Nephron (organoid): Measurements from ENCODE around the gene GFOD1.

Source experiments
- H3K27ac Mint-ChIP-seq, 3 experiments: 2 replicates each; pipeline ENCODE4 v1.8.0; 2020; ENCODE audit warnings: mixed read lengths in 3 of 3, mild to moderate bottlenecking in 2 of 3, moderate library complexity in 1 of 3
- H3K27me3 Mint-ChIP-seq: 2 replicates; pipeline ENCODE4 v1.8.0; 2021; ENCODE audit warnings: low read depth, mild to moderate bottlenecking, moderate library complexity, mixed read lengths
- H3K36me3 Mint-ChIP-seq: 2 replicates; pipeline ENCODE4 v1.8.0; 2020; ENCODE audit warnings: low read depth, mixed read lengths
- H3K4me1 Mint-ChIP-seq: 2 replicates; pipeline ENCODE4 v1.8.0; 2020; ENCODE audit warnings: mixed read lengths
- H3K4me3 Mint-ChIP-seq, 3 experiments: 2 replicates each; pipeline ENCODE4 v1.8.0; 2020; ENCODE audit warnings: mild to moderate bottlenecking in 3 of 3, mixed read lengths in 3 of 3, moderate library complexity in 2 of 3
- H3K9me3 Mint-ChIP-seq: 2 replicates; pipeline ENCODE4 v1.8.0; 2020; ENCODE audit warnings: mixed read lengths
- TF ChIP-seq, protein P1 (sequence below), 3 experiments: fragments of 200-600 bp; sonication (generic); IDR thresholded peaks; one replicate each; pipeline ENCODE4 v1.5.0; 2021; ENCODE audit warnings: antibody characterized with exemption in 3 of 3; ENCODE audit not compliant: unreplicated experiment in 3 of 3

GFOD1 gene

DNA sequence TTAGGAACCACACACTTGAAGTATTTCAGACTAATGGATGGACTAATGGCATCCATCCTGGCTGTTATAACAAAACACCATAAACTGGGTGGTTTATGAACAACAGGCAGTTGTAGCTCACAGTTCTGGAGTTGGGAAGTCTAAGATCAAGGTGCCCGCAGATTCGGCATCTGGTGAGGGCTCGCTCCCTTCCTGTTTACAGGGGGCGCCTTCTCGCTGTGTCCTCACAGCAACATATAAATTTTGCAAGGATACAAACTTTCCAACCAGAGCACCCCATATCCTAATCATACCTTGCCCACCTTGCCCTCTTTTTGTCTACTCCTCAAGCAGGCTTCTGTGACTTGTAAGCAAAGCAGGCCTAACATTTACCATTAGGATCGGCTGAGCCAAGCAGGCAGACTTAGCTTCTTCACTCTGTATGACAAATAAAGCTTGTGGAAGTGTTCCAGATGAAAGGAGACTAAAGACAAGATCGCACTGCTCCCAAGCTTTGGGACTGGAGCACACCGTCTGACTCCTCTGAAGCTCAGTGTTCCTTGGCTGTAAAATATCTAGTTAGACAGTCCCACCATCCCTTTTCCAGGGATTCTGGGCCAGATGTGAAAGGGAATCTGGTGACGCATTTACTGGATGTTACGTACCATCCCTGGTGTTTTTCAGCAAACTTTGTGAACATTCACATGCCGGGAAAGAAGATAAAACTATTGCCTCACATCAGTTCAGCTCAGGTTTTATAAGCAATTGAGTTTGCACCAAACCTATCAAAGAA lies 34.9 kb downstream of the GFOD1 start:
- peaks cover 11% of the 10 kb centered on the region for H3K27me3 Mint-ChIP-seq
- H3K4me3 Mint-ChIP-seq = no peak overlapping the region
- no peaks in the 10 kb centered on the region for H3K9me3 Mint-ChIP-seq
- TF ChIP-seq, protein P1, sequence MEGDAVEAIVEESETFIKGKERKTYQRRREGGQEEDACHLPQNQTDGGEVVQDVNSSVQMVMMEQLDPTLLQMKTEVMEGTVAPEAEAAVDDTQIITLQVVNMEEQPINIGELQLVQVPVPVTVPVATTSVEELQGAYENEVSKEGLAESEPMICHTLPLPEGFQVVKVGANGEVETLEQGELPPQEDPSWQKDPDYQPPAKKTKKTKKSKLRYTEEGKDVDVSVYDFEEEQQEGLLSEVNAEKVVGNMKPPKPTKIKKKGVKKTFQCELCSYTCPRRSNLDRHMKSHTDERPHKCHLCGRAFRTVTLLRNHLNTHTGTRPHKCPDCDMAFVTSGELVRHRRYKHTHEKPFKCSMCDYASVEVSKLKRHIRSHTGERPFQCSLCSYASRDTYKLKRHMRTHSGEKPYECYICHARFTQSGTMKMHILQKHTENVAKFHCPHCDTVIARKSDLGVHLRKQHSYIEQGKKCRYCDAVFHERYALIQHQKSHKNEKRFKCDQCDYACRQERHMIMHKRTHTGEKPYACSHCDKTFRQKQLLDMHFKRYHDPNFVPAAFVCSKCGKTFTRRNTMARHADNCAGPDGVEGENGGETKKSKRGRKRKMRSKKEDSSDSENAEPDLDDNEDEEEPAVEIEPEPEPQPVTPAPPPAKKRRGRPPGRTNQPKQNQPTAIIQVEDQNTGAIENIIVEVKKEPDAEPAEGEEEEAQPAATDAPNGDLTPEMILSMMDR (IDR thresholded peaks at IDR 0.05; ENCODE audit: unreplicated experiment in 3 of 3) = no peak
- H3K36me3 Mint-ChIP-seq = no peaks in the 10 kb centered on the region
- H3K4me1 Mint-ChIP-seq = peaks cover 14% of the 10 kb centered on the region
- no peak overlapping the region for H3K27ac Mint-ChIP-seq

DNA sequence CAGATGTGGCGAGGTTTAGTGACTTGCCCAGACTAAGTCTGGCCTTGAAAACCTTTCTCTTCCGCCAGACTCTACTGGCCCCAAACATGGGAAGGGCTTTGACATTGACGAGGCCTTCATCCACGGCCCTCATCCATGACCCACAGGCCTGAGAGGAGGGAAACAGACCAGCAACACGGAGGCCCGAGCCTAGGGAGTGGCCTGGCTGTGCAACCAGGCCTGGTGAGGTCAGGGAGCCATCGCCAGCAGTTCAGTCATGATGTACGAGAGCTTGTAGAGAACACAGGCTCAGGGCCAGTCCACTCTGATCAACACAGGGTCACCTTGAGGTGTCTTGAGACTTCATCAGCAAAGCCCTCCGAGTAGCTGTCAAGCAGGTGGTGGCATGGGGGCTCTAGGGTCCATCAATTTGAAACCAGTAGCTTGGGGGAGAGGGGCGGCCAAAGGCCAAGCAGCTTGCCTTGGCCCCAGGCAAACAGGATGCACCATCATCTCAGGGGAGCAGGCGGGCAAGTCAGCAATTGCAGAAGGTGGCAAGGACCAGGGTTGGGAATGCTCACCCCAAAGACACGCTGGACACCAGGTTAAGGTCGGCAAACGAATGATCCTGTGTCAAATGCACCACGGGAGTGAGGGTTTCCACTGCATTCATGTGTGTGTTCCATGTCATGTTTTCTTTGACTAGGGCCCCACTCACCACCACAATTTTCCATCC lies 36.1 kb downstream of the GFOD1 start:
- no peak overlapping the region for H3K4me3 Mint-ChIP-seq
- peaks cover 14% of the 10 kb centered on the region for H3K4me1 Mint-ChIP-seq
- H3K36me3 Mint-ChIP-seq = no peaks in the 10 kb centered on the region
- H3K9me3 Mint-ChIP-seq = no peaks in the 10 kb centered on the region
- TF ChIP-seq, protein P1 (IDR thresholded peaks at IDR 0.05; ENCODE audit: unreplicated experiment in 3 of 3) = no peak
- H3K27me3 Mint-ChIP-seq = peaks cover 10% of the 10 kb centered on the region
- H3K27ac Mint-ChIP-seq = no peak overlapping the region

DNA sequence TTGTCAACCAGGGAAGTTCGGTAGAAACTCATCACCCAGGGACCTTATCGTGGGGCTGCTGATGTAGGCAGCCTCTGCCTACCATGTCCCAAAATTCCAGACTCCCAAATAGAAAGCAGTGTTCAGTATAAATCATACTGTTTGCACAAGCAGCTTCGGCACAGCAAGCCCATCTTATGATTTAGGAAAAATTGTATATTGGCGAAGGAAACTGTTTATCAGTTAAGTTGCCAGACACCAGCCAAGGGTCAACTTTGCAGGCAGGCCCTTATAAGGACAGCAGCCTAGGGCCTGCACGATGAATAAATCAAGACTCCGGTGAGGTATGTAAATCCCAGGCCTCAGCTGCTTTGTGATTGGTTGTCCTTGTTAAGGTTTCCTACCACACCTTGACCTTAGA lies 36.8 kb downstream of the GFOD1 start:
- Mint-ChIP-seq H3K4me3 (no peak overlapping the region), H3K27me3 (peaks cover 10% of the 10 kb centered on the region), H3K27ac (no peak overlapping the region), H3K36me3 (no peaks in the 10 kb centered on the region), H3K4me1 (peaks cover 15% of the 10 kb centered on the region), H3K9me3 (no peaks in the 10 kb centered on the region)
- TF ChIP-seq, protein P1 (IDR thresholded peaks at IDR 0.05; ENCODE audit: unreplicated experiment in 3 of 3) = no peak

DNA sequence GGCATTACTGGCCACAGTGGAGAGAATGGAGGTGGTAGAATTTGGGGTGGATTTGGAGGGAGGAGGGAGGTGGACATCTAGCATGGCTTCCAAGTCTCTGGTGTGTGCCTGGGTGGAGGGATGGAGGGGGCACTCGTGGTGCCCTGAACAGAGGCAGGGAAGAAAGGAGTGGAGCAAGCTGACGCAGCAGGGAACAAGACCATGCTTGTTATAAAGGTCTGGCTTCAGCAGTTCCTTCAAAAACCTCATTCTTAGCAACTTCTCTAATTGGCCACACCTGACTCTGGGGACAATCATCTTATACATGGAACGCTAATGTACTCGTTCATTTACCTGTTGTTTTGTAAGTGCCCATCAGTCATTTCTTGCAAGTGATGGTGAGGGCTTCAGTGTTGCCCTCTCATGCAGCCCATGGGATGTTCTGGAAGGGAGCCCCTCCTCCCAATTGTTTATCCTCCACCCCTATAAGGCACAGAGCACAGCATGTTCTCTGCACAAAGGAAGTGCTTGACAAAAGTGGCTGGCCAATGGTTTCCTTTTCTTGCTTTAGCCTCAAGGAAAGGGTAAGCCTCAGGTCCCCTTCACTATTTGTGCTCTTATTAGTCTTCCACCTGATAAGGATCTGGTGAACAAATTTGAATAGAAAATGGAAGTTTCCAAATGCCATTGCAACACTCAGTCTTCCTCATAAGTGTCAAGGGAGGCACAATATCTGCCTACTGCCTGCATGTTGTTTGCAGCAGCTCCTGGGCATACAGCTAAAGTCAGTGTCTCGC lies 39.3 kb downstream of the GFOD1 start:
- TF ChIP-seq, protein P1 (IDR thresholded peaks at IDR 0.05; ENCODE audit: unreplicated experiment in 3 of 3) = no peak
- no peak overlapping the region for H3K27ac Mint-ChIP-seq
- no peaks in the 10 kb centered on the region for H3K9me3 Mint-ChIP-seq
- no peaks in the 10 kb centered on the region for H3K36me3 Mint-ChIP-seq
- H3K27me3 Mint-ChIP-seq = peaks cover 10% of the 10 kb centered on the region
- no peak overlapping the region for H3K4me3 Mint-ChIP-seq
- H3K4me1 Mint-ChIP-seq = peaks cover 12% of the 10 kb centered on the region

DNA sequence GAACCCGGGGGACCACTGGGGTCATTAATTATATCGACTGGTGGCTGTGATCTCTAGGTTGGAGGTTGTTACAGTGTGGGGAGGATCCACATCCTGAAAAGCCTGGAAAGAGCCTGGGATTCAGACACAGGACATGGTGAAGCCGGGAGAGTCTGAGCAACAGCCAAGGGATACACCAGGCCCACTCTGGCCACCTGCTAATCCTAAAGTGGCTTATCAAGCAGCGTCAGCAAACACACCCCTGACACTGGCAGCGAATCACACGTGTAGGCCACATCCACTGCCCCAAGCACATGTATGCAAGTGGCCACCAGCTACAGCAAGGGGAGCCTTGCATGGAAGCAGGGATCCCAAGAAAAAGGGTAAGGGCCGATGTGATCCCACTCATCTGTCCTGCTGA lies 41.0 kb downstream of the GFOD1 start:
- H3K9me3 Mint-ChIP-seq = no peaks in the 10 kb centered on the region
- H3K4me3 Mint-ChIP-seq = no peak overlapping the region
- TF ChIP-seq, protein P1 (IDR thresholded peaks at IDR 0.05; ENCODE audit: unreplicated experiment in 3 of 3) = no peak
- H3K27ac Mint-ChIP-seq = no peak overlapping the region
- H3K36me3 Mint-ChIP-seq = no peaks in the 10 kb centered on the region
- peaks cover 10% of the 10 kb centered on the region for H3K27me3 Mint-ChIP-seq
- peaks cover 12% of the 10 kb centered on the region for H3K4me1 Mint-ChIP-seq
